Stimulated activated CD8-positive, alpha-beta memory T cell treated with anti-CD3 and anti-CD28 coated beads, Interleukin-4, amount 100 ng/mL, for 24 hours (primary cell): ENCODE data around the gene RAPH1.
"Not testable (repeated sequence)": the region's sequence is repeated elsewhere in the genome, so short reads cannot be mapped to it uniquely, and the experiment has no call there.

ENCODE experiments used
- DNase-seq: peaks from one replicate; pipeline ENCODE4 v3.0.0-alpha.2; 2020; ENCODE audit warnings: low read depth

The RAPH1 gene

DNA sequence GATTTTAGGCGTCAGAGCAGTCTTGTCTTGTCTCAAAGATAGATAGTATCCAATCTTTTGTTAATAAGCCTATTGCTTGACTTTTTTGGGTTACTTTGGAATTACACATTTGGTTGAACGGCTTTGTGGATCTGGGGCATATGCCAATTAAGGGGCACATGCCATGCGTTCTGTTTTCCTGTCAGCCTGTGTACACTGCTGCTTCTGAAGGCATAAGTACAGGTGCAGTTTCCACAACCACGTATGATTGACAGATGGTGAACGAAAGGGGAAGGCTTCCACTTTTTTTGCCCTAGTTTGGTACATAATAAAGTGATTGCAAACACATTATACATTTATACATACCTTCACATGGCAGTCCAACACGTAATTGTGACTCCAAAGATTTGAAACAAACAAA, 102.3 kb downstream of the RAPH1 start:
- DNase-seq: no peak

DNA sequence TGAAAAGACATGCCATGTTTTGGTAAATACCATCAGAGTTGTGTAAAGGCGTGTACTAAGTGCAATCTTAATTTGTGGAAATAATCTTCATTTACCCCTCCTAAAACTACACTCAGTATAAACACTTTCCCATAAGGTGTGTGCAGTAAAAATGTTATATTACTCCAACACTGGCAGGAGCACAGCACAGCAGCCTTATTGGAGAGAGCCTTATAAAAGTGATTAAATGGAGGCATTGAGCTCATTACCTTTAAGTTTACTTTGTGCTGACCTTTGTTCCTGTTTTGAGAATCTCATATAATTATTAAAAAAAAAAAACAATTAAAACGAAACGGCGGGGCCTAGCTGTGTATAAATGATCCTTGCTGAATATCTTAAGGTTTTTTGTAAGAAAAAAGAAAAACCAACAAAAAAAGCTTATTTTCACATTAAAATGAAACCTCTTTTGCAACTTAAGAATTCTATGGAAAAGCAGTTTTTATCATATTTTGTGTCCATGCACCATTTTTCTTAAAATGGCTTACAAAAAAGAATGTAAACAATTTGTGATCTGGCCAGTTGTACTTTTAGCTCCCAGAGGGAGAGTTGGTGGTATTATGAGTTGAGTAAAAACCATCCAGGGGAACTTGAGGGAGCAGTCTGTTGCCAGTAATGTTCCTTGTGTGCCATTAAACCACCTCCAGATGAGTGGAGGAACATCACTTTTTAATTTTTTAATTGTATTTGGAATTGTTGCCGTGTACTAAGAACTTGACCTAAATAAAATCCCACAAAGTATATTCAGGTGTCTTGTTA, 103.5 kb downstream of the RAPH1 start:
- DNase-seq: no peak

DNA sequence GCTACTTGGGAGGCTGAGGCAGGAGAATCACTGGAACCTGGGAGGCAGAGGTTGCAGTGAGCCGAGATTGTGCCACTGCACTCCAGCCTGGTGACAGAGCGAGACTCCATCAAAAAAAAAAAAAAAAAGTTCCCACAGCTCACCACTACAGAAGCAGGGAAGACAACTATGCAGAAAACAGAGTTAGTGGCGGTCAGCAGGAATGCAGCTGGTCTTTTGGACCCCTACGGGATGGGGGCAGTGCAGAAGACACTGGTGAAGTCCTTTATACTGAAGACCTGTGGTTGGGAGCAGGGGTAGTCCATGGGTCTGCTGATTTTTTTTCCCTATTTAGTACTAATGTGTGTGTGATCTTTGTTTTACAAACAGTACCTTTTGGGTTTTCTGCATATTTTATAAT, 105.5 kb downstream of the RAPH1 start:
- not testable (repeated sequence) for DNase-seq

DNA sequence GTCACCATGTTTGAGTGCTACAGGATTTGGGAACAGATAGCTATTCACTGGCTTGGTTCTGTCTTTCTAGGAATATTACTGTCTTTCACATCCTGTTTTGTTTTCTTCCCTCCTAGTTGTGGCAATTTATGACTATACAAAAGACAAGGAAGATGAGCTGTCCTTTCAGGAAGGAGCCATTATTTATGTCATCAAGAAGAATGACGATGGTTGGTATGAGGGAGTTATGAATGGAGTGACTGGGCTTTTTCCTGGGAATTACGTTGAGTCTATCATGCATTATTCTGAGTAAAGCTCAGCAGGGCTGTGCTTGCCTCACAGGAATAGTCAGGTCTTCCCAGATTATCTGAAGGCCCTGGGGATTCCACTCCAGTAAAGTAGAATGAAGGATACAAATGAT, 108.0 kb downstream of the RAPH1 start:
- no peak for DNase-seq

DNA sequence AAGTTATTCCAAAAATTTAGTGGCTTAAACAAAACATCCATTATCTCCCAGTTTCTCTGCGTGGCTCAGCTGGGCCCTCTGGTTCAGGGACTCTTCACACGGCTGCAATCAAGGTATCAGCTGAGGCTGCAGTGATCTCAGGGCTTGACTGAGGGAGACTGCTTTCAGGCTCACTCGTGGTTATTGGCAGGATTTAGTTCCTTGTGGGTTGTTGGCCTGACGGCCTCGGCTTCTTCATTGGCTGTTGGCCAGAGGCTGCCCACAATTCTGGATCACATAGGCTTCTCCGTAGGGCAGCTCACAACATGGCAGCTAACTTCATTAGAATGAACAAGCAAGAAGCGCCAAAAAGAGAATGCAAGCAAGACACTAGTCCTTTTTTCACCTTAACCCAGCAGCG, 116.8 kb downstream of the RAPH1 start:
- DNase-seq: no peak

DNA sequence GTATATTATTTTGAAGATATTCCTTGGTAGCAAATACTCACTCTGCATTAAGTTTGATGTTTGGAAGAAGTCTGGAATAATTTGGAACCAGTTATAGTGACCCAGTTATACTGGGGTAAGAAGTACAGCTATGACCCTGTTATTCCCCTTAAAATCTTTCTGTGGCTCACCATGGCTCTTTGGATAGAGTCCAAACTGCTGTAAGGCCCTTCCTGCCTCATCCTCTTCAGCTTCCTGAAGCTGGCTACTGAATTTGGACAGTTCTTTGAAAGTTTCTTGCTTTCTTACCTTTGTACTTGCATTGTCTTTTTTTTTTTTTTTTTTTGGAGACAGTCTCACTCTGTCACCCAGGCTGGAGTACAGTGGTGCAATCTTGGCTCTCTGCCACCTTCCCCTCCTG, 121.3 kb downstream of the RAPH1 start:
- DNase-seq: no peak

DNA sequence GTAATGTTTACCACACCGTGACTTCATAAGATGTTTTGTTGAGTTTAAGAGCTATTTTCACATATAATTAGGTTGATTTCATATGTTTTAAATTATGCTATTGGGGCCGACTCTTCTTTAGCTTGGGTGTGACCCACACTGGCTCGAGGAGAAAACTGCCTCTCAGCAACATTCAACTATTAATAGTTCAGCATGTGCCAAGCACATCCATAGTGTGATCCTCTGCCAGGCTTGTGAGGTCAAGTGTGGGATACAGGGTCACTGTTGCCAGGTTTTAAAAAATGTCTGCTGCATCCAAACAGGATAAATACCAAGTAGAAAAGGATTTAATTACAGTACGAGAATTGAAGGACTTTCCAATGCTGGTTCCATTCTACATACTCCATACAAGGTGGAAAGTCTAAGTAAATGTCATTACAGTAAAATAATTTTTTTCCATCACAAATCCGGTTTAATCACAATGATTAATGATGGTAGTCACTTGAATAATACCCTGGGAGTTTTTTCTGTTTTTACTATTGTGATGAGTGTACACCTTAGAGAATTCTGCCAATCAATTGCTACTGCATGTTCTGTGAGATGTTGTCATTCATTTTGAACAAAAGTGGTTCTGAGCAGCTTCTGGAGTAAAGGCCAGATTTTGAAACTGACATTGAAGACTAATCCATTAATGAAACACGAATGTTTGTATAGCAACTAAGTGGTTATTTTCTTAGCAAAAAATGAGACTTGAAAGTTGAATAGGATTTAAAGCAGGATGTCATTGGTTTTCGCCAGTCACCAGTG, 122.4 kb downstream of the RAPH1 start:
- no peak for DNase-seq

DNA sequence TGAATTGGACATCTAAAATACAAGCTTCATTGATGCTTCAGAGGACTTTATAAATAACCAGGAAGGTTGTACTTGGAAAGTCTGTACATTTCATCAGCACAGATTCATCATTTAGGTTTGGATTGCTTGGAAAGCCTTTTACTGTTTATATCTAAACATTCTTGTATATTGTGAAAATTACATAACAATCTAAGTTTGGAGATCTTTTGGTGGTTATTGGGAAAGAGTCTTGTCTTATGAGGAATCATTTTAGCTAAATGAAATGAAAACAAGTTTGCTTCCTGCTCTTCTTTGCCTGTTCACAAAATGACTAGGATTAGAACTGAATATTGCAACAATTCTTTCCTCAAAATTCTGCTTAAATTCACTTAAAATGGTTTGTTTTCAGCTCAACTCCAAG, 127.6 kb downstream of the RAPH1 start:
- no peak for DNase-seq

DNA sequence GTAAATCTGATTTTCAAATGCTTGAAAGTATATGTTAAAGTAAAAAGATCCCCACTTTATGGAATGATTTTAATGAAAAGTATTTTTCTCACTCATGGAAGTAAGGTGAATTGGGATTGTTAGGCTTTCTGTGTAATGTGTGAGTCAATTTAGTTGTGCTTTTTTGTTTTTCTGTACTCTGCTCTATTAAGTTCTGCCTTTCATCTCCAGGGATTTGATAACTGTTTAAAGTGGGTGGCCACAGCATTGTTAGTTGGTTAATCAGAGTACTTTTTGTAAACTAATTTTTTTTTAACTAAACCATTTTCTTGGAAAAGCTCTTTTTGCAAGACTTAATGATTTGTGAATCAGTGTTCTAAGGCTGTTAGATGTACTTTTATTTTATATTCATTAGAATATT, 130.1 kb downstream of the RAPH1 start:
- DNase-seq: no peak

DNA sequence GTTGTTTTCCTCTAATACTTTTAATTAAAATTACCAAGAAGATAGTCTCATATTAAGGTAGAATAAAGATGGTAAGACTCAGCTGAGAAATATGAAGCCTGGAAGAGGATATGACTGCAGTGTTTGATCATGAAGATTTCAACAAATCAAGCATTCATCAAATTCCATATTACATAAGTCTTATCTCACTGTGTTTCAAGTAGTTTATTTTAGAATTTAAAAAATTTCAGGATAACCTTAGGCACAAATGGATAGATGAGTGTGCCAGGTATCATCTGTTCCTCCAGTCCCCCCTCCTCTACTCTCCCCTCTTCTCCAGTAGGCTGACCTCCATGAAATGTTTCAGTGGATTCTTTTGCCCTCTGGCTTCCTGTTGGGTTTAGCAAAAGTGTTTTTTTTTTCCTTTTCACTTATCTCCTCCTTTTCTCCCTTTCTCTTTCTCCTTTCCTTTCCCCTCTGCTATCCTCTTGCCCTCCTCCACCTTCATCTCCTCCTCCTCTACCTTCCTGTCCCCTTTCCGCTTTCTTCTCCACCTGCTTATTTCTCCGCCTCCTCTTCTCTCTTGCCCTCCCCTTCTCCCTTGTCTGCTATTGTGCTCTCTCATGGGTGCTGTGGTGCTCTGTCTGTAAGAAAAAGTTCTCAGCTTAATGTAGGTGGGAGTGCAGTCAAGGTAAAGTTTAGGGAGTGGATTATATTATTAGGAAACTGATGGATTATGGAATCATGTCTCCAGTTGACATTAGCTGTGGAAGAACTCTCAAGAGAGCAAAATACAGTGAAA, 134.1 kb downstream of the RAPH1 start:
- no peak for DNase-seq

DNA sequence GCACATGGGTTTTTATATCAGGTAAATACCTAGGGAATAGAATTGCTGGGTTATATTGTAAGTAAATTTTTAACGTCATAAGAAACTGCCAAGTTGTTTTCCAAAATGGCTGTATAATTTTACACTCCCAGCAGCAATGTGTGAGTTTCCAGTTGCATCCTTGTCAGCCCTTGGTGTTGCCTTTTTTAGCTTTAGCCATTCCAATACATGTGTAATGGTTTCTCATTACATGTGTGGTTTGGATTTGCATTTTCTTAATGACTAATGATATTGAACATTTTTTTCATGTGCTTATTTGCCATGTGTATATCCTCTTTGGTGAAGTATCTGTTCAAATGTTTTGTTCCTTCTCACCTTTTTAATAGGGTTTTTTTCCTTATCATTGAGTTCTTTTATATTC, 136.1 kb downstream of the RAPH1 start:
- no peak for DNase-seq

DNA sequence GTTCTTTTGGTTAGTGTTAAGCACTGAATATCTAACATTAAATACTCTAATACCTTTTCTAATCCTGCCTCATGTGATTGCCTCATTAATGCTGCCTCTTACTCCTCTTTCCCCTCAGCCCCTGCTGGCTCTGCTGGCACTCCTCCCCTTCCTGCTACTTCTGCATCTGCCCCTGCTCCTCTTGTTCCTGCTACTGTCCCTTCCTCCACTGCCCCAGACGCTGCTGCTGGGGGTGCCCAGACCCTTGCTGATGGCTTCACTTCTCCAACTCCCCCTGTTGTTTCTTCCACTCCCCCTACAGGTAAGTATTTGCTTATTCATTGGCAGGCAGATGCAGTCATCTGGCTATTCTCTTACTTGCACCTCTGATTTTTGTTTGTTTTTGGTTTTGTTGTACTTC, 138.4 kb downstream of the RAPH1 start:
- DNase-seq: no peak

DNA sequence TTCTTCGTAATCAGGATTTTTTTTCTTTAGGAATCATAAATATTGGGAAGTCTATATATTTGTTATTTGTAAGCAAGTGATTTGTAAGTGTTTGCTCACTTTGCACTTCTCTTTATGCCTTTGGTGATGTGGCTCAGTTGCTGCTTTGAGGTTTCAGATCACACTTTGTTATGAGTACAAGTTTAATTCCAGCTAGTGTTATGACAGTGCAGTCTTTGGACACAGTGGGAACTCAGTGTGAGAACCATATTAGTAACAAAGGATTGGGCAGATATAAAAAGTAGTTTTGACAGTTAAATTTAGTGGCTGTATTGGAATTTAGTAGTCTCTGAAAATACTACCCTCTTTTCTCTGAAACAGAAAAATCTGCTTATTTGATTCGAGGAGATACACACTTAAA, 139.2 kb downstream of the RAPH1 start:
- no peak for DNase-seq

DNA sequence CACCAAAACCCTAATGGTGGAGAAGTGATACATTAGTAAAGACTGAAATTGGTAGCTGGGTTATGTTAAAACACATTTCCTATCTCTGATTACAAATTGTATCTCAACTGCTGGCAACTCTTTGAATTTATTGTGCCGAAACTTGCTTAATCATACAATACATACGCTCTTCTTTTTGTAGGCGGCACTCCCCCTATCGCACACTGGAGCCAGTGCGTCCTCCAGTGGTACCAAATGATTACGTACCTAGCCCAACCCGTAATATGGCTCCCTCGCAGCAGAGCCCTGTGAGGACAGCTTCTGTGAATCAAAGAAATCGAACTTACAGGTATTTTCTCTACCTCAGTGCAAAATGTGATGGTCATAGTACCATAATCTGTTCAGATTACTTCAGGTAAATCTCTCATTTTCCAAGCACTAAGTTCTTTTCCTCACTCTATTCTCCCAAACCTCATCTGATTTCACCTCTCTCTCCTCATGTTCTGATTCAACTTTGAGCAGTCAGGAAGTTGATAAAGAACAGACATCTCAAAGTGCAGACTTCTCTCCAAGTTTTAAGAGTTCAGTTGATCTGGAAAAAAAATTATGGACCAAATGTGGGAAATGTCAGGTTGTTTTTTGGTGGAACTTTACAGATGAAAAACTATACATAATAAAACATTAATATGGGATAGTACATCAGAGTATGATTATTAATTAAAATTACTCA, 140.4 kb downstream of the RAPH1 start:
- DNase-seq: no peak

DNA sequence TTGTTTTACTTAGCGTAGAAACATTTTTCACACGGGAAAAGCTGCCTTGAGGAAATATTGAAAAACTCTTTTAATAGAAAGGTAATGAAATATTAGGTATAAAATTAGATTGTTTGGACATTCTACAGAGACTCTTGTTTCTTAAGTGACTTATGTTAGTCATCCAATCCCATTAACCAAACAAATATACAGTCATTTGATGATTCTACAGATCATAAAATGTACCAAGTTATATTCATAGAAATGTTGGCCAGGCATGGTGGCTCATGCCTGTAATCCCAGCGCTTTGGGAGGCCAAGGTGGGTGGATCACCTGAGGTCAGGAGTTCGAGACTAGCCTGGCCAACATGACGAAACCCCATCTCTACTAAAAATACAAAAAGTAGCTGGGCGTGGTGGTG, 146.9 kb downstream of the RAPH1 start:
- not testable (repeated sequence) for DNase-seq

DNA sequence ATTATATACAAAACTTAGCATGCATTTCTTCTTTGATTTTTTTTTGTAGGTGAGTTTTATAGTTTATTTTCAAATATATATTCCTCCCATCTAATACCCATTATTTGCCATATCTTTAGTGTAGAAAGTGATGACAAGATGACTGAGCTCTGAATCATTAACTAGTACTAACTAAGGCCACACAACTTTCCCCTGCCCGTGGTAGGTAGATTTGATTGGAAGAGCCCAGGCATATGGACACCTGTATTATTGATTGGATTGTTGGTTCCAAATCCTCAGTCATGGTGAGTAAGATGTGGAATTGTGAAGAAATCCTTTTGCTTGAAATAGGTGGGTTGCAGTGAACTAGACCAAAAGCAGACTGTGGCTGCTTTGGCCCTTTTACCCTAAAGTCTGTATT, 152.1 kb downstream of the RAPH1 start:
- no peak for DNase-seq

DNA sequence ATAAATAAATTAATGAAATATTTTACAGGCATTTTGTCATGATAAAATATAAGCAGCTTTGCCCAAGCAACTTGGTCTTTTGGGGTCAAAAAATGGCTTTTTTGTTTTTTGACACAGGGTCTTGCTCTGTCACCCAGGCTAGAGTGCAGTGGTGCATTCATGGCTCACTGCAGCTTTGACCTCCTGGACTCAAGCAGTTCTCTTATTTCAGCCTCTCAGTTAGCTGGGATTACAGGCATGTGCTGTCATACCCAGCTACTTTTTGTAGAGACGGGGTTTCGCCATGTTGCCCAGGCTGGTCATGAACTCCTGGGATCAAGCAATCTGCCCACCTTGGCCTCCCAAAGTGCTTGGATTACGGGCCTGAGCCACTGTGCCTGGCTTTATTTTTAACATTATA, 155.9 kb downstream of the RAPH1 start:
- DNase-seq: no peak

DNA sequence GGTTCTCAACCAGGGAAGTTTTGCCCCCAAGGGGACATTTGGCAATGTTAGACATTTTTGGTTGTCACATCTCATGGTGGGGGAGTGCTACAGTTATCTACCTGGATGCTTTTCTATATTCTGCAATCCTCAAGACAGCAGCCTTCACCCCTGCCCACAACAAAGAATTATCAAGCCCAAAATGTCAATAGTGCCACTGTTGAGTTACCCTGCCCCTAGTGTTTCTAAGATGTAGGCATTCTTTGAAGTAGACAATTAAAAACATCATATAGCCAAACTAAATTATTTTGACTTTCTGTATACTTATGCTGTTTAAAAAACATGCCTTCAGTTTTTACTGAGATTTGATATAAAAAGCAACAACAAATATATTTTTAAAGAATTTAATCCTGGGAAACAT, 158.9 kb downstream of the RAPH1 start:
- no peak for DNase-seq

DNA sequence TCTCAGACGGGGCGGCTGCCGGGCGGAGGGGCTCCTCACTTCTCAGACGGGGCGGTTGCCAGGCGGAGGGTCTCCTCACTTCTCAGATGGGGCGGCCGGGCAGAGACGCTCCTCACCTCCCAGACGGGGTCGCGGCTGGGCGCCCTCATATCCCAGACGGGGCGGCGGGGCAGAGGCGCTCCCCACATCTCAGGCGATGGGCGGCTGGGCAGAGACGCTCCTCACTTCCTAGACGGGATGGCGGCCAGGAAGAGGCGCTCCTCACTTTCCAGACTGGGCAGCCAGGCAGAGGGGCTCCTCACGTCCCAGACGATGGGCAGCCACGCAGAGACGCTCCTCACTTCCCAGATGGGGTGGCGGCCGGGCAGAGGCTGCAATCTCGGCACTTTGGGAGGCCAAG, 162.4 kb downstream of the RAPH1 start:
- DNase-seq: not testable (repeated sequence)

DNA sequence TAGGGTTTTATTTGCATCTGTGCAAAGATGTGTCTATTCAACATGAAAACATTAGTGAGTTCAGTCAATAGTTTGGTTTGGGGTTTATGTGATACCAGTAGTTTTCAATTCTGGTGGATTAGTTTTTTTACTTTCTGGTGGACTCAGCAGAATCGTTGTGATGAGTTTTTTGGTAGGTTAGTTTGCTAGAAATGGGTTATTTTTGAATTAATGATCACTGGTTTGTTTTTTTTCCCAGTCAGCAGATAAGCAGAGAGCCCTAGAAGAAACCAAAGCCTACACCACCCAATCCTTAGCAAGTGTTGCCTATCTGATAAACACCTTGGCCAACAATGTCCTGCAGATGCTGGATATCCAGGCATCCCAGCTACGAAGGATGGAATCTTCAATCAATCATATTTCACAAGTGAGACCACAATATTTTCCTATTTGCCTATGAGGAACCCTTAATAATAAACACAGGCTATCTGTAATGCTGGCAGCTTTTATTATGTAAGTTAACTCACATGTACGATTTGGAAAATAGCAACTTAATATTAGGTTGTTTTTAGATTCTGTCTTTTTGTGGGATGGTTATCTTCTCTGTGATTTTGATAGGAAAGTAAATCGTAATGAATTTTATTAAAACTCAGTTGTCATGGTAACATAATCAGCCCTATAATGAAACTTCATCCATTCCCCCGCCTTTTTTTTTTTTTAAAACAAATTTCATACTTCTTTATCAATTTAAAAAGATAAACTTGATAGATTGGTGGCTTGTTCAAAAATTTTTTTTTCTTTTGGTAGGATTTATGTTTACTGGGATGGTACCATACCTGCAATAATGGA, 168.2 kb downstream of the RAPH1 start:
- DNase-seq: no peak

DNA sequence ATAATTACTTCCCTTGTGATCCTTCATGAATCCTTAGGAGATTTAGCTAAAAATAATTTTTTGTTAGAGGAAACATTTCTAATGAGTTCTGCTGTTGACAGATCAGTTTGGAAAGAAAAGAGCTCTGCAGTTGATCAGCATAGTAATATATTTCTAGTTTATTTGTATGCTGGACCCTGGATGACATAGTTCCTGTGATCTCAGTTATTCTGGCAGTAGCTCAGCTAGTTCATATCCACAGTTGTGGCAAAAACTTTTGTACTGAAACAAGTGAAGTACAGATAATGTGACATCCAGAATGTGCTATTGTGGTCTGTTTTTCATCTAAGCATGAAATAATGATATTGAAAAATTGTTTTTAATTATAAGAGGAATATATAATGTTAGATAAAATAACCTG, 173.2 kb downstream of the RAPH1 start:
- no peak for DNase-seq
